ENCODE results near the gene ARL16. TPM values are rescaled to one million over a fixed set of nuclear protein-coding genes. Genes with fewer than 3 reads are reported as not detected.

The ARL16 gene
- total RNA-seq, 1 experiment from 2014 or later = 38.6 TPM

GRCh38 chr17:81687770-81688541, 4.4 kb upstream of the ARL16 start:
- H3K9me3 Mint-ChIP-seq (ENCODE audit: unreplicated experiment) = no peaks in the 10 kb centered on the region
- no peaks in the 10 kb centered on the region for H3K27me3 Mint-ChIP-seq (ENCODE audit: insufficient read depth, unreplicated experiment)
- TF ChIP-seq, protein P1, sequence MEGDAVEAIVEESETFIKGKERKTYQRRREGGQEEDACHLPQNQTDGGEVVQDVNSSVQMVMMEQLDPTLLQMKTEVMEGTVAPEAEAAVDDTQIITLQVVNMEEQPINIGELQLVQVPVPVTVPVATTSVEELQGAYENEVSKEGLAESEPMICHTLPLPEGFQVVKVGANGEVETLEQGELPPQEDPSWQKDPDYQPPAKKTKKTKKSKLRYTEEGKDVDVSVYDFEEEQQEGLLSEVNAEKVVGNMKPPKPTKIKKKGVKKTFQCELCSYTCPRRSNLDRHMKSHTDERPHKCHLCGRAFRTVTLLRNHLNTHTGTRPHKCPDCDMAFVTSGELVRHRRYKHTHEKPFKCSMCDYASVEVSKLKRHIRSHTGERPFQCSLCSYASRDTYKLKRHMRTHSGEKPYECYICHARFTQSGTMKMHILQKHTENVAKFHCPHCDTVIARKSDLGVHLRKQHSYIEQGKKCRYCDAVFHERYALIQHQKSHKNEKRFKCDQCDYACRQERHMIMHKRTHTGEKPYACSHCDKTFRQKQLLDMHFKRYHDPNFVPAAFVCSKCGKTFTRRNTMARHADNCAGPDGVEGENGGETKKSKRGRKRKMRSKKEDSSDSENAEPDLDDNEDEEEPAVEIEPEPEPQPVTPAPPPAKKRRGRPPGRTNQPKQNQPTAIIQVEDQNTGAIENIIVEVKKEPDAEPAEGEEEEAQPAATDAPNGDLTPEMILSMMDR (IDR thresholded peaks at IDR 0.05; ENCODE audit: unreplicated experiment) = no peak
- no peak overlapping the region for H3K27ac Mint-ChIP-seq (ENCODE audit: low read depth, unreplicated experiment)
- ChIA-PET CTCF (interaction anchor here (0.6 kb wide), 1 partner anchor 285 kb away, joined by 5 read pairs; no protein-coding TSS in a partner anchor), POLR2A (interaction anchor here (2.3 kb wide), 1 partner anchor 15 kb away, joined by 7 read pairs; the partner anchor contains the start of gene MRPL12)
- DNase-seq (ENCODE audit: unreplicated experiment) = no peak
- peaks cover 59% of the 10 kb centered on the region for H3K36me3 Mint-ChIP-seq (ENCODE audit: insufficient read depth, unreplicated experiment)
- no TSS peak for BruUV-seq (replicated peaks)
- H3K4me1 Mint-ChIP-seq (ENCODE audit: insufficient read depth, unreplicated experiment) = peaks cover 5% of the 10 kb centered on the region
- no peak overlapping the region for H3K4me3 Mint-ChIP-seq (ENCODE audit: unreplicated experiment)
- intact Hi-C loops (cut with micrococcal nuclease) = no loop called here

- H3K27ac Mint-ChIP-seq (ENCODE audit: low read depth, unreplicated experiment) = peak overlapping the region; percentile 75
- intact Hi-C loops (cut with micrococcal nuclease) = no loop called here
- ChIA-PET POLR2A (interaction anchor here (2.3 to 3.8 kb wide), 2 partner anchors 10 to 16 kb away, joined by 7 to 19 read pairs; partner anchors contain the start of gene MRPL12), CTCF (interaction anchor here (1.7 kb wide), 1 partner anchor 11 kb away, joined by 4 read pairs; no protein-coding TSS in a partner anchor)
- TF ChIP-seq, protein P1 (IDR thresholded peaks at IDR 0.05; ENCODE audit: unreplicated experiment) = no peak
- peaks cover 5% of the 10 kb centered on the region for H3K4me1 Mint-ChIP-seq (ENCODE audit: insufficient read depth, unreplicated experiment)
- H3K36me3 Mint-ChIP-seq (ENCODE audit: insufficient read depth, unreplicated experiment) = peaks cover 48% of the 10 kb centered on the region
- no peak overlapping the region for H3K4me3 Mint-ChIP-seq (ENCODE audit: unreplicated experiment)
- no peaks in the 10 kb centered on the region for H3K27me3 Mint-ChIP-seq (ENCODE audit: insufficient read depth, unreplicated experiment)
- BruUV-seq (replicated peaks) = no TSS peak
- no peak for DNase-seq (ENCODE audit: unreplicated experiment)
- H3K9me3 Mint-ChIP-seq (ENCODE audit: unreplicated experiment) = no peaks in the 10 kb centered on the region
Measured at GRCh38 chr17:81686614-81687013, 3.0 kb upstream of the ARL16 start.

DNA sequence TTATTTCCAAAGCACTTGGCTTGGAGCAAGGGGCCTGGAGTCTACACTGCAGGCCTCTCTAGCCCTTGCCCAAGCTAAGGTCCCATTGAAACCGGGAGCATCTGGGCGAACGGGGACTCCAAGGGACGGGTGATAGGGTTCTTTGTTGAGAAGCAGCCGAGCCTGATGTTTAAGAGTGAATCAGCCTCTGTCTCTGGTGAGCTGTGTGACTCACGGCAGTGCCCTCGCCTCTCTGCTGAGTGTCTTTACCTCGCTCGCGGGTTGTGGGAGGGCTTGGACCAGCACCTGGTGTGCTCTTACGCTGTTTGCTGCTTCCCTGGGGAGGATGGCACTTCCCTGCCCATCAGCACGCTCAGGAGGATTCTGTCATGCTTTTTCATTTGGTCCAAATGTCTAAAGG, 1.5 kb upstream of the ARL16 start:
- Mint-ChIP-seq H3K27me3 (ENCODE audit: insufficient read depth, unreplicated experiment) (no peaks in the 10 kb centered on the region), H3K4me3 (ENCODE audit: unreplicated experiment) (peak overlapping the region; percentile 91), H3K27ac (ENCODE audit: low read depth, unreplicated experiment) (peak overlapping the region; percentile 89), H3K9me3 (ENCODE audit: unreplicated experiment) (no peaks in the 10 kb centered on the region), H3K36me3 (ENCODE audit: insufficient read depth, unreplicated experiment) (peaks cover 48% of the 10 kb centered on the region), H3K4me1 (ENCODE audit: insufficient read depth, unreplicated experiment) (peaks cover 5% of the 10 kb centered on the region)
- intact Hi-C loops (cut with micrococcal nuclease) = no loop called here
- no TSS peak for BruUV-seq (replicated peaks)
- TF ChIP-seq, protein P1 (IDR thresholded peaks at IDR 0.05; ENCODE audit: unreplicated experiment) = no peak
- ChIA-PET CTCF (interaction anchor here (0.6 to 1.7 kb wide), 3 partner anchors 9 to 205 kb away, joined by 4 to 5 read pairs (median 4); no protein-coding TSS in a partner anchor), POLR2A (interaction anchor here (0.6 to 5.0 kb wide), 13 partner anchors 11 to 446 kb away, joined by 3 to 122 read pairs (median 6); partner anchors contain the start of genes CCDC137, FAAP100, MRPL12 and NDUFAF8)
- peak; percentile 65 for DNase-seq (ENCODE audit: unreplicated experiment)

DNA sequence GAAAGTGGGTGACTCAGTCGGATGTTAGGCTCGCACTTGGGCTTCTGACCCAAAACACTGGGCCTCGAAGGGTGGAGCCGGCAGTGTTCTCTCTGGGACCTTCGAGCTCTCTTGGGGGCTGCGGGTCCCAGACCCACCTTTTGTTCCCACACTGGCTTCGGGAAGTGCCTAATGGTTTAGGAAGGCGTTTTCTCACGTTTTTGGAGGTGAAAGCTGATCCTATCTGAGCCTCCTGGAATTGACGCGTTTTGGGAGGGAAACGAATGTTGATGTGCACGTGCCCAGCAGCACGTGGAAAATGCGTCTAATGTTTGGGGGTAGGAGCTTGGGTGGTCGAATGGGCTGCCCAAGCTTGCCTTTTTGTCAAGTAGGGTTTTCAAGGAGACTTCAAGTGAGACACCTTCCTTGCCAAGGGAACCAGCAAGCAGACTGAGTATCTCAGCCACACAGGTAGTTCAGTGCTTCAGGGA, 880 bp upstream of the ARL16 start:
- Mint-ChIP-seq H3K4me3 (ENCODE audit: unreplicated experiment) (peak overlapping the region; percentile 91), H3K27me3 (ENCODE audit: insufficient read depth, unreplicated experiment) (no peaks in the 10 kb centered on the region), H3K4me1 (ENCODE audit: insufficient read depth, unreplicated experiment) (peaks cover 5% of the 10 kb centered on the region), H3K27ac (ENCODE audit: low read depth, unreplicated experiment) (peak overlapping the region; percentile 89), H3K36me3 (ENCODE audit: insufficient read depth, unreplicated experiment) (peaks cover 51% of the 10 kb centered on the region), H3K9me3 (ENCODE audit: unreplicated experiment) (no peaks in the 10 kb centered on the region)
- TF ChIP-seq, protein P1 (IDR thresholded peaks at IDR 0.05; ENCODE audit: unreplicated experiment) = no peak
- intact Hi-C loops (cut with micrococcal nuclease) = no loop called here
- CTCF ChIA-PET = interaction anchor here (0.6 to 0.9 kb wide), 3 partner anchors 16 to 206 kb away, joined by 3 to 5 read pairs (median 4); no protein-coding TSS in a partner anchor
- TSS peak; percentile 77 for BruUV-seq (replicated peaks)
- no peak for DNase-seq (ENCODE audit: unreplicated experiment)
- POLR2A ChIA-PET = interaction anchor here (0.6 to 5.0 kb wide), 20 partner anchors 12 to 242 kb away, joined by 3 to 122 read pairs (median 6); partner anchors contain the start of genes CCDC137, FAAP100, MCRIP1 and MRPL12

Measured in MCF 10A (cell line).